AML-193 (cell line): ENCODE data around the gene CXCL10.
"Not testable (repeated sequence)": the region's sequence is repeated elsewhere in the genome, so short reads cannot be mapped to it uniquely, and the experiment has no call there.

Experiments
- DNase-seq, 2 experiments: peaks; one replicate each; lab custom pipeline; 2025; lab: John Stamatoyannopoulos, UW

The CXCL10 gene

GRCh38 chr4:76028350-76028765, 5.1 kb upstream of the CXCL10 start:
- peak in 1 of 2 experiments; percentile 16 for DNase-seq

- no peak for DNase-seq
These were observed 768 bp upstream of the CXCL10 start for GRCh38 chr4:76024065-76024464.

- no peak for DNase-seq
These were observed 620 bp downstream of the CXCL10 start for GRCh38 chr4:76022677-76023076.

GRCh38 chr4:76022031-76022430, 1.3 kb downstream of the CXCL10 start:
- no peak for DNase-seq

GRCh38 chr4:76017056-76017686, 6.1 kb downstream of the CXCL10 start:
- DNase-seq: no peak

GRCh38 chr4:76016393-76016792, 6.9 kb downstream of the CXCL10 start:
- DNase-seq: no peak

GRCh38 chr4:76013540-76013939, 9.8 kb downstream of the CXCL10 start:
- no peak for DNase-seq

GRCh38 chr4:76012388-76012801, 10.9 kb downstream of the CXCL10 start:
- no peak for DNase-seq

GRCh38 chr4:76011700-76012387, 11.5 kb downstream of the CXCL10 start:
- no peak for DNase-seq

- no peak for DNase-seq
These were observed 12.2 kb downstream of the CXCL10 start for GRCh38 chr4:76011018-76011670.

GRCh38 chr4:76010576-76010975, 12.7 kb downstream of the CXCL10 start:
- DNase-seq: no peak

GRCh38 chr4:76009311-76009710, 14.0 kb downstream of the CXCL10 start:
- no peak for DNase-seq

GRCh38 chr4:76007089-76007862, 16.0 kb downstream of the CXCL10 start, which contains the start of gene CXCL9:
Gene CXCL9, minus strand, starts transcription at chr4:76007509. Its CDS starts 60 bp downstream, at chr4:76007449.
- DNase-seq: no peak

GRCh38 chr4:76003620-76004019, 19.7 kb downstream of the CXCL10 start:
- DNase-seq: no peak

- no peak for DNase-seq
These were observed 20.3 kb downstream of the CXCL10 start for GRCh38 chr4:76003035-76003434.

GRCh38 chr4:76002176-76002575, 21.1 kb downstream of the CXCL10 start:
- DNase-seq: no peak

GRCh38 chr4:76001700-76002099, 21.6 kb downstream of the CXCL10 start:
- DNase-seq: no peak

- no peak for DNase-seq
These were observed 23.0 kb downstream of the CXCL10 start for GRCh38 chr4:76000279-76000678.

- not testable (repeated sequence) for DNase-seq
These were observed 24.7 kb downstream of the CXCL10 start for GRCh38 chr4:75998525-75999147.

GRCh38 chr4:75997946-75998345, 25.4 kb downstream of the CXCL10 start:
- DNase-seq: no peak

GRCh38 chr4:75997081-75997480, 26.2 kb downstream of the CXCL10 start:
- no peak for DNase-seq

GRCh38 chr4:75995727-75996126, 27.6 kb downstream of the CXCL10 start:
- DNase-seq: peak; percentile 42 to 64
